Measurements from ENCODE around the gene BTNL3.

Gene BTNL3

DNA sequence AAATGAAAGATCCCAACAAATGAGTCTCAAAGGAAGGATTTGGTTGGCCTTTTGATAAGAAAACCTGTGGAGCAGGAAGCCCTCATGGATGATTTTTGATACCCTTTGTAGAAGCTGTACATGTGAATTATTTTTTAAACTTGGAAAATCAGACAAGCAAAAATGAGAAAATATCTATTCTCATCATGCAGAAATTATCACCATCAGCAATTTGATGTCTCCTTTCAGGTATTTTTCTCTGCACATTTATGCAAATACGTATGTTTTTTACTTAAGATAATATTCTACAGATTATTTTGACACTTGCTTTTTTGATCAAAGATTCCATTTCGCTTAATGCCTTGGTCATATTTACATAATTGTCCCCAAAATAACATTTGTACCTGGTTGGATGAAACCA is 58.6 kb downstream of the BTNL3 start:
- H3K4me3 ChIP-seq (ENCODE audit: low read depth, low read length) = no peak overlapping the region
- DNase-seq (ENCODE audit: low read depth) = no peak

DNA sequence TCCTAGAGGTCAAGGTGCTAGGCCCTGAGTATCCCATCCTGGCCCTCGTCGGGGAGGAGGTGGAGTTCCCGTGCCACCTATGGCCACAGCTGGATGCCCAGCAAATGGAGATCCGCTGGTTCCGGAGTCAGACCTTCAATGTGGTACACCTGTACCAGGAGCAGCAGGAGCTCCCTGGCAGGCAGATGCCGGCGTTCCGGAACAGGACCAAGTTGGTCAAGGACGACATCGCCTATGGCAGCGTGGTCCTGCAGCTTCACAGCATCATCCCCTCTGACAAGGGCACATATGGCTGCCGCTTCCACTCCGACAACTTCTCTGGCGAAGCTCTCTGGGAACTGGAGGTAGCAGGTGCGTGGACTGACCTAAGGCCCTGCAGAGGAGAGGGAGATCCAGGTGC is 59.3 kb downstream of the BTNL3 start:
- DNase-seq (ENCODE audit: low read depth) = no peak
- TF ChIP-seq, protein P1, sequence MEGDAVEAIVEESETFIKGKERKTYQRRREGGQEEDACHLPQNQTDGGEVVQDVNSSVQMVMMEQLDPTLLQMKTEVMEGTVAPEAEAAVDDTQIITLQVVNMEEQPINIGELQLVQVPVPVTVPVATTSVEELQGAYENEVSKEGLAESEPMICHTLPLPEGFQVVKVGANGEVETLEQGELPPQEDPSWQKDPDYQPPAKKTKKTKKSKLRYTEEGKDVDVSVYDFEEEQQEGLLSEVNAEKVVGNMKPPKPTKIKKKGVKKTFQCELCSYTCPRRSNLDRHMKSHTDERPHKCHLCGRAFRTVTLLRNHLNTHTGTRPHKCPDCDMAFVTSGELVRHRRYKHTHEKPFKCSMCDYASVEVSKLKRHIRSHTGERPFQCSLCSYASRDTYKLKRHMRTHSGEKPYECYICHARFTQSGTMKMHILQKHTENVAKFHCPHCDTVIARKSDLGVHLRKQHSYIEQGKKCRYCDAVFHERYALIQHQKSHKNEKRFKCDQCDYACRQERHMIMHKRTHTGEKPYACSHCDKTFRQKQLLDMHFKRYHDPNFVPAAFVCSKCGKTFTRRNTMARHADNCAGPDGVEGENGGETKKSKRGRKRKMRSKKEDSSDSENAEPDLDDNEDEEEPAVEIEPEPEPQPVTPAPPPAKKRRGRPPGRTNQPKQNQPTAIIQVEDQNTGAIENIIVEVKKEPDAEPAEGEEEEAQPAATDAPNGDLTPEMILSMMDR (IDR thresholded peaks at IDR 0.05; ENCODE audit: insufficient read depth, low read depth, low read length, missing control alignments) = no peak
- H3K4me3 ChIP-seq (ENCODE audit: low read depth, low read length) = no peak overlapping the region

More for the DNA sequence above, 58.6 kb downstream of the BTNL3 start:
- TF ChIP-seq, protein P1 (IDR thresholded peaks at IDR 0.05; ENCODE audit: insufficient read depth, low read depth, low read length, missing control alignments) = no peak

DNA sequence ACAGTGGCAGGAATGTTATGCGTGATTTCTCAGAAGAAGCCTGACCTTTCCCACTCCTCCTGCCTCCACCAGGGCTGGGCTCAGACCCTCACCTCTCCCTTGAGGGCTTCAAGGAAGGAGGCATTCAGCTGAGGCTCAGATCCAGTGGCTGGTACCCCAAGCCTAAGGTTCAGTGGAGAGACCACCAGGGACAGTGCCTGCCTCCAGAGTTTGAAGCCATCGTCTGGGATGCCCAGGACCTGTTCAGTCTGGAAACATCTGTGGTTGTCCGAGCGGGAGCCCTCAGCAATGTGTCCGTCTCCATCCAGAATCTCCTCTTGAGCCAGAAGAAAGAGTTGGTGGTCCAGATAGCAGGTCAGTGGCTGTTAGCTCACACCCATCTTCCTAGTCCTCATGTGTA is 61.4 kb downstream of the BTNL3 start:
- TF ChIP-seq, protein P1 (IDR thresholded peaks at IDR 0.05; ENCODE audit: insufficient read depth, low read depth, low read length, missing control alignments) = no peak
- no peak overlapping the region for H3K4me3 ChIP-seq (ENCODE audit: low read depth, low read length)
- no peak for DNase-seq (ENCODE audit: low read depth)

DNA sequence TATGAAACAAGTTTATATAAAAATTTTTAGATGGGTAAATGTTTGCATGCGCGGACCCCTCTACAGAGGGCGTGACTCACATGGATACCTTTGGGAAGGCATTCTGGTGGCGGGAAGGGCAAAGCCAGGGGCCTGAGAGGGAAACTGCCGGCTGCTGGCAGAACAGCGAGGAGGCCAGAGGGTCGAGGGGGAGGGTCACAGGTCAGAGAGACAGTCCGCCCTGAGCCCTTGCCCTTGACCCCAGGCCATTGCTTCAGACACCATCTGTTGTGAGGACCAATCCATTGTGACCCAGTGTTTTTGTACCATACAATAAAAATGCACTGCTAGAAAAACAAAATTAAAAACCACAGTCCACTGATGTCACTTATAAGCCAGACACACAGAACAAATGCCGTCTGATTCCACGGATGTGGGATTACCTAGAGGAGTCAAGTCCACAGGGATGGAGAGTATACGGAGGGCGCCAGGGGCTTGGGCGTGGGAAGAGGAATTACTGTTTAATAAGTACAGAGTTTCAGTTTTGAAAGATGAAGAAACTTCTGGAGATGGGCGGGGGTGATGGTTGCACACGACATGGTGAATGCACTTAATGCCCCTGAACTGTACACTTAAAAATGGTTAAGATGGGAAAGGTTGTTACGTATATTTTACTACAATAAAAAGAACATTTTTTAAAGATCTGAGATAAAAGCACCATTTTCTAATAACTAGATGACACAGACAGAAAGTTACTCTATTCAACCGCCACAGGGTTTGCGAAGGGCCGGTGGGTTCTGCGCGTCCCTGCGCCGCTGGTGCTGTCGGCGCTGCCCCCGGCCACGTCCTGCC is 63.4 kb downstream of the BTNL3 start:
- DNase-seq (ENCODE audit: low read depth) = peak; percentile 19
- peak overlapping the region; percentile 50 for H3K4me3 ChIP-seq (ENCODE audit: low read depth, low read length)
- TF ChIP-seq, protein P1 (IDR thresholded peaks at IDR 0.05; ENCODE audit: insufficient read depth, low read depth, low read length, missing control alignments) = no peak

DNA sequence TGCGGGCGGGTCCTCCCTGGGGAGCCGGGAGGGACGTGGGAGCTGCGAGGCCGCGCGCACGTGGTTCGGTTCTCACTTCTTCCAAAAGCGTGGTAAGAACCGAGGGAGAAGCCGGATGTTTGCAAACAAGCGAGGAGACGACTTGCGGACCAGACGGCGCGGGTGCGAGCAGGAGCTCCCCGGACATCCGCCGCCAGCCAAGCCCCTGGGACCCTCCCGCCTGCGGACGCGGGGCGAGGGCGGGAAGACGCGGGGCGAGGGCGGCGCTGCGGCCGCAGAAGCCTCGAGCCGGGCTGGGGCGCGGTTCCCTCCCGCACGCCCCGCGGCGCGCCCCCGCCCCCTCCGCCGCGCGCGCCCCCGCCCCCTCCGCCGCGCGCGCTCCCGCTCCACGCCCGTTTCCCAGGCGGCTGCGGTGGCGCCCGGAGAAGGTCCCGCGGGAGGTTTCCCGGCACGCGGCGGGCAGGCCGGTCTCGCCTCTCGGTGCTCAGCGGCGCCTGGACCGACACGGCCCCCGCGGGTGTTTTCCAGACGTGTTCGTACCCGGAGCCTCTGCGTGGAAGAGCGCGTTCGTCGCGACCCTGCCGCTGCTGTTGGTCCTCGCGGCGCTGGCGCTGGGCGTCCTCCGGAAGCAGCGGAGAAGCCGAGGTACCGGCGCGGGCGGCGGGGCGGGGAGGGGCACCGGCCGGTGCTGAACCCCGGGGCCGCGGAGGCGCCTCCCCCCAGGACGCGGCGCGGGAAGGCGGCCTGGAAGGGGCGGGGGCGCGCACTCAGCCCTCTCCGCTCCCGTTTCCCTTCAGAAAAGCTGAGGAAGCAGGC is 64.2 kb downstream of the BTNL3 start:
- peak; percentile 65 for DNase-seq (ENCODE audit: low read depth)
- peak overlapping the region; percentile 58 for H3K4me3 ChIP-seq (ENCODE audit: low read depth, low read length)
- TF ChIP-seq, protein P1 (IDR thresholded peaks at IDR 0.05; ENCODE audit: insufficient read depth, low read depth, low read length, missing control alignments) = no peak

DNA sequence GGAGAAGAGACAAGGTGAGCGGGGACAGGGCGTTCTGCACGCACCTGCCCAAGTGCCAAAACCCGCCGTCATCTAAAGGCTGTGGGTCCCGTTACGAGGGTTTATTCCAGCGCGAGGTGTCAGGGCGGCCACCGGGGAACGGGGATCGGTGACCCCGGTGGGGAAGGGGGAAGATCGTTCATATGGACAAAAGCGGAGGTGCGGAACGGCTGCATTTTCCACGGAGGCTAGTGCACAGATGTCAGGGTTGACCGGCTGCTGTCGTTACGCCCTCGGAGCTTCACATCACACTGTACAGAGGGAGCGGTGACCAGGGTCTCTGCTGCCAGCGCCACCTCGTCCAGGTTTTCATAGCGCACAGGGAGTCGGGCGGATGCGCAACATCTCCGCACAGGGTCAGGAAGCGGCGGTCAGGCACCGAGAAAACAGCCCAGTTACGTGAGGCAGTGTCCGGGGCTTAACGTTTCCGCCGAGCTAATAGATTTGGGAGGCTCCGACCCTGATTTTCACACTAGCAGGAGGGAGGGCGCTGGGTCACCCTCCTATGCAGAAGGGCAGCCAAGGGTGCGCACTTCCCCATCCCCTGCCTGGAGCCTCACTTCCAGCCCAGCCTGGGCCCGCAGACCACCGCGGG is 65.0 kb downstream of the BTNL3 start:
- H3K4me3 ChIP-seq (ENCODE audit: low read depth, low read length) = peak overlapping the region; percentile 58
- peak; percentile 38 for DNase-seq (ENCODE audit: low read depth)

More for the DNA sequence above, 65.0 kb downstream of the BTNL3 start:
- TF ChIP-seq, protein P1 (IDR thresholded peaks at IDR 0.05; ENCODE audit: insufficient read depth, low read depth, low read length, missing control alignments) = no peak

All from GM12865 (cell line).